Measurements from ENCODE around the gene ROR1. TPM values are rescaled to one million over a fixed set of nuclear protein-coding genes. Genes with fewer than 3 reads are reported as not detected.

ROR1 gene
- total and polyA plus RNA-seq, 12 donors, result 2.9 to 36.2 (median 15.3) TPM

GRCh38 chr1:63758791-63759190 lies 15.0 kb upstream of the ROR1 start:
- Histone ChIP-seq H3K9me3 (peaks cover 0 to 4% (median 0%) of the 10 kb centered on the region in 11 donors), H3K36me3 (no peaks in the 10 kb centered on the region), H3K27me3 (no peaks in the 10 kb centered on the region), H3K4me1 (no peaks in the 10 kb centered on the region), H3K27ac (no peak overlapping the region), H3K4me3 (no peak overlapping the region)
- DNase-seq, result no peak
- 51 to 57% methylated on average over 6 of the region's 6 CpGs for WGBS, 2 donors
- ATAC-seq, result no peak
- intact Hi-C loops (cut with DNase I), result no loop called here
- TF ChIP-seq, protein P1, sequence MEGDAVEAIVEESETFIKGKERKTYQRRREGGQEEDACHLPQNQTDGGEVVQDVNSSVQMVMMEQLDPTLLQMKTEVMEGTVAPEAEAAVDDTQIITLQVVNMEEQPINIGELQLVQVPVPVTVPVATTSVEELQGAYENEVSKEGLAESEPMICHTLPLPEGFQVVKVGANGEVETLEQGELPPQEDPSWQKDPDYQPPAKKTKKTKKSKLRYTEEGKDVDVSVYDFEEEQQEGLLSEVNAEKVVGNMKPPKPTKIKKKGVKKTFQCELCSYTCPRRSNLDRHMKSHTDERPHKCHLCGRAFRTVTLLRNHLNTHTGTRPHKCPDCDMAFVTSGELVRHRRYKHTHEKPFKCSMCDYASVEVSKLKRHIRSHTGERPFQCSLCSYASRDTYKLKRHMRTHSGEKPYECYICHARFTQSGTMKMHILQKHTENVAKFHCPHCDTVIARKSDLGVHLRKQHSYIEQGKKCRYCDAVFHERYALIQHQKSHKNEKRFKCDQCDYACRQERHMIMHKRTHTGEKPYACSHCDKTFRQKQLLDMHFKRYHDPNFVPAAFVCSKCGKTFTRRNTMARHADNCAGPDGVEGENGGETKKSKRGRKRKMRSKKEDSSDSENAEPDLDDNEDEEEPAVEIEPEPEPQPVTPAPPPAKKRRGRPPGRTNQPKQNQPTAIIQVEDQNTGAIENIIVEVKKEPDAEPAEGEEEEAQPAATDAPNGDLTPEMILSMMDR (IDR thresholded peaks at IDR 0.05), result no peak

GRCh38 chr1:63759778-63760177 lies 14.0 kb upstream of the ROR1 start:
- ATAC-seq, result no peak
- TF ChIP-seq, protein P1 (IDR thresholded peaks at IDR 0.05), result no peak
- no peak overlapping the region for H3K27ac ChIP-seq
- no peaks in the 10 kb centered on the region for H3K36me3 ChIP-seq
- H3K4me1 ChIP-seq, result no peaks in the 10 kb centered on the region
- DNase-seq, result no peak
- H3K27me3 ChIP-seq, result no peaks in the 10 kb centered on the region
- no peak overlapping the region for H3K4me3 ChIP-seq
- intact Hi-C loops (cut with DNase I), result no loop called here
- H3K9me3 ChIP-seq, result peaks cover 0 to 4% (median 0%) of the 10 kb centered on the region in 11 donors

DNA sequence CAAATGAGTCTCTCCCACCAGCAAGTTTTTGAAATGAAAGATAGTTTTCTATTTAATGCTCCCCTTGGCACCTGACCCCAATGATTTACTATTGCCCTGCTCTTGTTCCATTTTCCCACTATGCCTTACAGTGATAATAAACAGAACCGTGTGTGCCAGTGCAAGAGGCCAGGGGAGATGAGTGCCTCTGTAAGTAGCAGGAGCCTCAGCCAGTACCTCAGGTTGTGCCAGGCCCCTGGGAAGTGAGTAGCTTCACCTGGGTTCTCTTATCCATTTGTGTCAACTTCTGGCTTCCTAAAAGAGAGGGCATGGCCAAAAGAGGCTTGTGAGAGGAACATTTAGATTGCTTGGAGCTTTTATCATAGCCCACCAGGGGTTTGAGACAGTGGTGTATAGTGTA lies 3.4 kb upstream of the ROR1 start:
- H3K9me3 ChIP-seq, result no peaks in the 10 kb centered on the region

DNA sequence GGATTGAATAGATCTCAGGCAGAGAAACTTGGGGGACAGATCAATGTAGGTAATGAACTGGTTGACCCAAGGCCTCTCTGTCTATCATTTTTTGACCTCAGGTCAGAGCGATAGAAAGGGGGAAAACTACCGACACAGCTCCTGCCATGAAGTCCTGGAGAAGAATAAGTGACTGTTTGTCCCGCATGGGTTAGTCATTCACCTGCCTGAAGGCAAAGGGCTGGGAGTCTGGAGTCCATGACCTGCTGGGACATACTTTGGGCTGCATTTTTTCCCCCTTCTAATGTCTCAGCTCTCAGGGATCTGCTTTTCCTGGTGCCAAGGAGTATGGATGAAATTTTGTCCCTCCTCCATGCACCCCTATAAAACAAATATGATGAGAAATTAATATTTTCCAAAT lies 1.6 kb upstream of the ROR1 start:
- peaks cover 0 to 46% (median 0%) of the 10 kb centered on the region in 7 donors for H3K27me3 ChIP-seq
- intact Hi-C loops (cut with DNase I), result loop anchor here (5.0 to 10.0 kb wide), 10 partner anchors 70 to 473 kb away; no protein-coding TSS in a partner anchor
- H3K9me3 ChIP-seq, result no peaks in the 10 kb centered on the region
- H3K4me1 ChIP-seq, result peaks cover 0 to 30% (median 11%) of the 10 kb centered on the region in 9 donors
- TF ChIP-seq, protein P1 (IDR thresholded peaks at IDR 0.05), result no peak
- no peak overlapping the region for H3K27ac ChIP-seq
- ATAC-seq, result no peak
- 98 to 100% methylated on average over 3 of the region's 3 CpGs for WGBS, 2 donors
- no peak overlapping the region for H3K4me3 ChIP-seq
- no peak for DNase-seq
- H3K36me3 ChIP-seq, result no peaks in the 10 kb centered on the region

More for the DNA sequence above, 3.4 kb upstream of the ROR1 start:
- Histone ChIP-seq H3K4me1 (peaks cover 0 to 16% (median 6%) of the 10 kb centered on the region in 9 donors), H3K36me3 (no peaks in the 10 kb centered on the region), H3K27me3 (peaks cover 0 to 32% (median 0%) of the 10 kb centered on the region in 7 donors), H3K4me3 (no peak overlapping the region), H3K27ac (no peak overlapping the region)
- DNase-seq (no peak), ATAC-seq (no peak)
- intact Hi-C loops (cut with DNase I), result loop anchor here (5.0 to 10.0 kb wide), 10 partner anchors 68 to 474 kb away; no protein-coding TSS in a partner anchor
- 49 to 67% methylated on average over 1 of the region's 1 CpG for WGBS, 2 donors
- TF ChIP-seq, protein P1 (IDR thresholded peaks at IDR 0.05), result no peak

Measured in heart right ventricle (tissue), 16 donors.